ENCODE results near the gene KCNG2. TPM values are rescaled to one million over a fixed set of nuclear protein-coding genes. Genes with fewer than 3 reads are reported as not detected.

The KCNG2 gene
- total RNA-seq, 1 donor from 2014 or later = 0.52 TPM

- H3K27me3 ChIP-seq (ENCODE audit: control insufficient read depth in 3 of 3, insufficient read depth in 3 of 3, low read length in 3 of 3) = no peaks in the 10 kb centered on the region
- no peak overlapping the region for H3K27ac ChIP-seq (ENCODE audit: low read depth, low read length)
- no peak overlapping the region for H3K4me3 ChIP-seq (ENCODE audit: low read length in 3 of 3)
- peaks cover 10 to 15% (median 12%) of the 10 kb centered on the region in 3 donors for H3K36me3 ChIP-seq (ENCODE audit: control insufficient read depth in 3 of 3, insufficient read depth in 3 of 3, low read length in 3 of 3)
- H3K9ac ChIP-seq (ENCODE audit: low read depth in 1 of 3, low read length in 3 of 3) = peak overlapping the region in 1 of 3 donors; percentile 40
- H3K9me3 ChIP-seq (ENCODE audit: control insufficient read depth in 3 of 3, low read length in 3 of 3) = peaks cover 0 to 6% (median 2%) of the 10 kb centered on the region in 3 donors
- H3K4me1 ChIP-seq (ENCODE audit: control insufficient read depth in 3 of 3, insufficient read depth in 3 of 3, low read length in 3 of 3) = peaks cover 9 to 26% (median 15%) of the 10 kb centered on the region in 3 donors
Observed at GRCh38 chr18:79926715-79927606, 129.2 kb downstream of the KCNG2 start.

GRCh38 chr18:79927607-79928562, 130.1 kb downstream of the KCNG2 start:
- Histone ChIP-seq H3K4me1 (ENCODE audit: control insufficient read depth in 3 of 3, insufficient read depth in 3 of 3, low read length in 3 of 3) (peaks cover 9 to 26% (median 15%) of the 10 kb centered on the region in 3 donors), H3K9ac (ENCODE audit: low read depth in 1 of 3, low read length in 3 of 3) (peak overlapping the region in 1 of 3 donors; percentile 40), H3K4me3 (ENCODE audit: low read length in 3 of 3) (no peak overlapping the region), H3K9me3 (ENCODE audit: control insufficient read depth in 3 of 3, low read length in 3 of 3) (peaks cover 2 to 6% (median 4%) of the 10 kb centered on the region in 3 donors), H3K27ac (ENCODE audit: low read depth, low read length) (no peak overlapping the region), H3K27me3 (ENCODE audit: control insufficient read depth in 3 of 3, insufficient read depth in 3 of 3, low read length in 3 of 3) (no peaks in the 10 kb centered on the region), H3K36me3 (ENCODE audit: control insufficient read depth in 3 of 3, insufficient read depth in 3 of 3, low read length in 3 of 3) (peaks cover 10 to 15% (median 13%) of the 10 kb centered on the region in 3 donors)

- Histone ChIP-seq H3K36me3 (ENCODE audit: control insufficient read depth in 3 of 3, insufficient read depth in 3 of 3, low read length in 3 of 3) (peaks cover 10 to 15% (median 15%) of the 10 kb centered on the region in 3 donors), H3K9ac (ENCODE audit: low read depth in 1 of 3, low read length in 3 of 3) (no peak overlapping the region)
Observed at GRCh38 chr18:79928563-79928960, 130.8 kb downstream of the KCNG2 start.

GRCh38 chr18:79930020-79930642, 132.4 kb downstream of the KCNG2 start:
- Histone ChIP-seq H3K4me1 (ENCODE audit: control insufficient read depth in 3 of 3, insufficient read depth in 3 of 3, low read length in 3 of 3) (peaks cover 6 to 17% (median 11%) of the 10 kb centered on the region in 3 donors), H3K9ac (ENCODE audit: low read depth in 1 of 3, low read length in 3 of 3) (no peak overlapping the region), H3K4me3 (ENCODE audit: low read length in 3 of 3) (no peak overlapping the region), H3K27ac (ENCODE audit: low read depth, low read length) (no peak overlapping the region), H3K27me3 (ENCODE audit: control insufficient read depth in 3 of 3, insufficient read depth in 3 of 3, low read length in 3 of 3) (no peaks in the 10 kb centered on the region), H3K9me3 (ENCODE audit: control insufficient read depth in 3 of 3, low read length in 3 of 3) (peaks cover 5 to 6% (median 6%) of the 10 kb centered on the region in 3 donors), H3K36me3 (ENCODE audit: control insufficient read depth in 3 of 3, insufficient read depth in 3 of 3, low read length in 3 of 3) (peaks cover 14 to 19% (median 16%) of the 10 kb centered on the region in 3 donors)

More at GRCh38 chr18:79928563-79928960, 130.8 kb downstream of the KCNG2 start:
- peaks cover 9 to 26% (median 15%) of the 10 kb centered on the region in 3 donors for H3K4me1 ChIP-seq (ENCODE audit: control insufficient read depth in 3 of 3, insufficient read depth in 3 of 3, low read length in 3 of 3)
- H3K9me3 ChIP-seq (ENCODE audit: control insufficient read depth in 3 of 3, low read length in 3 of 3) = peaks cover 5 to 6% (median 6%) of the 10 kb centered on the region in 3 donors
- no peak overlapping the region for H3K27ac ChIP-seq (ENCODE audit: low read depth, low read length)
- H3K4me3 ChIP-seq (ENCODE audit: low read length in 3 of 3) = no peak overlapping the region
- no peaks in the 10 kb centered on the region for H3K27me3 ChIP-seq (ENCODE audit: control insufficient read depth in 3 of 3, insufficient read depth in 3 of 3, low read length in 3 of 3)

- no peak overlapping the region for H3K4me3 ChIP-seq (ENCODE audit: low read length in 3 of 3)
- peaks cover 5 to 8% (median 6%) of the 10 kb centered on the region in 3 donors for H3K9me3 ChIP-seq (ENCODE audit: control insufficient read depth in 3 of 3, low read length in 3 of 3)
- peaks cover 0 to 6% (median 4%) of the 10 kb centered on the region in 3 donors for H3K4me1 ChIP-seq (ENCODE audit: control insufficient read depth in 3 of 3, insufficient read depth in 3 of 3, low read length in 3 of 3)
- H3K27ac ChIP-seq (ENCODE audit: low read depth, low read length) = no peak overlapping the region
- peaks cover 21 to 27% (median 25%) of the 10 kb centered on the region in 3 donors for H3K36me3 ChIP-seq (ENCODE audit: control insufficient read depth in 3 of 3, insufficient read depth in 3 of 3, low read length in 3 of 3)
- H3K27me3 ChIP-seq (ENCODE audit: control insufficient read depth in 3 of 3, insufficient read depth in 3 of 3, low read length in 3 of 3) = no peaks in the 10 kb centered on the region
- no peak overlapping the region for H3K9ac ChIP-seq (ENCODE audit: low read depth in 1 of 3, low read length in 3 of 3)
Observed at GRCh38 chr18:79931475-79931874, 133.7 kb downstream of the KCNG2 start.

GRCh38 chr18:79932907-79933306, 135.2 kb downstream of the KCNG2 start:
- H3K4me3 ChIP-seq (ENCODE audit: low read length in 3 of 3) = no peak overlapping the region
- no peak overlapping the region for H3K27ac ChIP-seq (ENCODE audit: low read depth, low read length)
- H3K4me1 ChIP-seq (ENCODE audit: control insufficient read depth in 3 of 3, insufficient read depth in 3 of 3, low read length in 3 of 3) = peaks cover 0 to 4% (median 0%) of the 10 kb centered on the region in 3 donors
- peaks cover 5 to 8% (median 6%) of the 10 kb centered on the region in 3 donors for H3K9me3 ChIP-seq (ENCODE audit: control insufficient read depth in 3 of 3, low read length in 3 of 3)
- H3K9ac ChIP-seq (ENCODE audit: low read depth in 1 of 3, low read length in 3 of 3) = no peak overlapping the region
- H3K36me3 ChIP-seq (ENCODE audit: control insufficient read depth in 3 of 3, insufficient read depth in 3 of 3, low read length in 3 of 3) = peaks cover 24 to 34% (median 29%) of the 10 kb centered on the region in 3 donors
- no peaks in the 10 kb centered on the region for H3K27me3 ChIP-seq (ENCODE audit: control insufficient read depth in 3 of 3, insufficient read depth in 3 of 3, low read length in 3 of 3)

GRCh38 chr18:79933765-79934164, 136.0 kb downstream of the KCNG2 start:
- H3K27ac ChIP-seq (ENCODE audit: low read depth, low read length) = no peak overlapping the region
- peaks cover 5 to 8% (median 6%) of the 10 kb centered on the region in 3 donors for H3K9me3 ChIP-seq (ENCODE audit: control insufficient read depth in 3 of 3, low read length in 3 of 3)
- H3K4me3 ChIP-seq (ENCODE audit: low read length in 3 of 3) = no peak overlapping the region
- H3K36me3 ChIP-seq (ENCODE audit: control insufficient read depth in 3 of 3, insufficient read depth in 3 of 3, low read length in 3 of 3) = peaks cover 23 to 28% (median 24%) of the 10 kb centered on the region in 3 donors
- H3K9ac ChIP-seq (ENCODE audit: low read depth in 1 of 3, low read length in 3 of 3) = no peak overlapping the region
- no peaks in the 10 kb centered on the region for H3K27me3 ChIP-seq (ENCODE audit: control insufficient read depth in 3 of 3, insufficient read depth in 3 of 3, low read length in 3 of 3)
- peaks cover 0 to 4% (median 0%) of the 10 kb centered on the region in 3 donors for H3K4me1 ChIP-seq (ENCODE audit: control insufficient read depth in 3 of 3, insufficient read depth in 3 of 3, low read length in 3 of 3)

- Histone ChIP-seq H3K27me3 (ENCODE audit: control insufficient read depth in 3 of 3, insufficient read depth in 3 of 3, low read length in 3 of 3) (no peaks in the 10 kb centered on the region), H3K4me1 (ENCODE audit: control insufficient read depth in 3 of 3, insufficient read depth in 3 of 3, low read length in 3 of 3) (peaks cover 0 to 4% (median 0%) of the 10 kb centered on the region in 3 donors), H3K9me3 (ENCODE audit: control insufficient read depth in 3 of 3, low read length in 3 of 3) (peaks cover 3 to 6% (median 5%) of the 10 kb centered on the region in 3 donors), H3K4me3 (ENCODE audit: low read length in 3 of 3) (no peak overlapping the region), H3K36me3 (ENCODE audit: control insufficient read depth in 3 of 3, insufficient read depth in 3 of 3, low read length in 3 of 3) (peaks cover 20% of the 10 kb centered on the region in 3 donors), H3K9ac (ENCODE audit: low read depth in 1 of 3, low read length in 3 of 3) (no peak overlapping the region), H3K27ac (ENCODE audit: low read depth, low read length) (no peak overlapping the region)
Observed at GRCh38 chr18:79934311-79935097, 136.8 kb downstream of the KCNG2 start.

Data from skeletal muscle tissue (tissue), 4 donors.